ENCODE data around the gene STARD13. TPM values are rescaled to one million over a fixed set of nuclear protein-coding genes. Genes with fewer than 3 reads are reported as not detected.
A peak's percentile ranks its signal among the peaks of the same experiment; 100 is the strongest.
"Not testable (repeated sequence)": the region's sequence is repeated elsewhere in the genome, so short reads cannot be mapped to it uniquely, and the experiment has no call there.

STARD13 gene
- total and polyA plus RNA-seq, 4 donors, result 2.7 to 15.3 (median 5.7) TPM

DNA sequence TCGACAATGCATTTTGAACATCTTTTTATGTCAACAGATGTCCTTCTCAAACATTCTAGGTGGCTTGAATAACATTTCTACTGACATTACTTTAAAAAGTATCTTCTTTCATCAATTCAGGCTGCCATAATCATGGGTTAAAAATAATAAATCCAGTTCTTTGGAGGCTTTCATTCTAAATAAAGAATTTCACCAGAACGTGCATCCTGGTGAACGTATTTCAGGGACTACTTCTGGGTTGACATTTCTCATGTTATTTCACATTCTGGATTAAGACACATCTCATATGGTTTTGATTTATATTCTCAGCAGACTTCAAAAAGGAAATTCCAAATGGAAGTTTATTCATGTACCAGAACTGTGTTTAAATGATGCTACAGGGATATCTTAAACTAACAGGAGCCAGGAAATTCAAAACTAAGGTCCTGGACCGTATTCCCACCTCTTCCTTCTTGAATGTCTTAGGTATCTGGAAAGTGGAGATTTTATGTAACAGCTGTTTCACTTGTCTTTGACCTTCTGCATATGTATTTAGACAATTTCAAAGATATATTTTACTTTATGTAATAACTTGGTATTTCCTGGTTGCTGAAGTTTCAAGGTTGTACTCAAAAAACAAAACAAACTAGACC, 107.2 kb downstream of the STARD13 start (continued):
- TF ChIP-seq, protein P1, sequence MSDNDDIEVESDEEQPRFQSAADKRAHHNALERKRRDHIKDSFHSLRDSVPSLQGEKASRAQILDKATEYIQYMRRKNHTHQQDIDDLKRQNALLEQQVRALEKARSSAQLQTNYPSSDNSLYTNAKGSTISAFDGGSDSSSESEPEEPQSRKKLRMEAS (IDR thresholded peaks at IDR 0.05), result no peak
- no peak for TF ChIP-seq JUND (IDR thresholded peaks at IDR 0.05)
- TF ChIP-seq TAF1 (conservative IDR thresholded peaks at IDR 0.05), result no peak
- no peak for TF ChIP-seq FOXA1 (IDR thresholded peaks at IDR 0.05)
- TF ChIP-seq RXRA (IDR thresholded peaks at IDR 0.05), result no peak
- TF ChIP-seq HNF4A (conservative IDR thresholded peaks at IDR 0.05), result no peak

DNA sequence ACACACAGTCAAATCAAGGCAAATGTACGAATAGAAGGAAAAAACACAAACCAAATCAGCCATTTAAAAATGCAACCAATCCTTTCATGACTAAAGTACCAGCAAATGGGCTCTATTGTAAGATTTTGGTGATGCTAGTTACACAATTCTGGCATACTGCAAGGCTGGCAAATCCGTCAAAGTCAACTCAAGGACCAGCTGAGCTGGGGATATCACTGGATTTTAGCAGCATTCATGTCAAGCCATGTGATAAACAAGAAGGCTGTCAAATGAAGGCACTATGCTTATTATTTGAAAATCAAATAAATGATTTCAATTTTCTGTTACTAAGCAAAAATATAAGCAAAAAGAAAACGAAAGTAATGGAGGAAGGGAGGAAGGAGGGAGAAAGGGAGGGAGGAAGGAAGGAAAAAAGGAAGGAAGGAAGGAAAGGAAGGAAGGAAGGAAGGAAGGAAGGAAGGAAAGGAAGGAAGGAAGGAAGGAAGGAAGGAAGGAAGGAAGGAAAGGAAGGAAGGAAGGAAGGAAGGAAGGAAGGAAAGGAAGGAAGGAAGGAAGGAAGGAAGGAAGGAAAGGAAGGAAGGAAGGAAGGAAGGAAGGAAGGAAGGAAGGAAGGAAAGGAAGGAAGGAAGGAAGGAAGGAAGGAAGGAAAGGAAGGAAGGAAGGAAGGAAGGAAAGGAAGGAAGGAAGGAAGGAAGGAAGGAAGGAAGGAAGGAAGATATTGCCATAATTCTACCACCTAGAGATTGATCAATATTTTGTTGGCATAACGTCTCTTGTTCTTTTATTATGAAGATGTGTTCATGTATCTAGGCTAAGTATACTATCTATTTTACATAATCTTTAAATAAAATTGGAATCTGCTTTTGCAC, 108.0 kb downstream of the STARD13 start:
- not testable (repeated sequence) for H3K4me3 ChIP-seq (ENCODE audit: low read depth in 1 of 3, low read length in 3 of 3); H3K27me3 ChIP-seq (ENCODE audit: control insufficient read depth in 4 of 4, insufficient read depth in 4 of 4, low read length in 3 of 4); H3K36me3 ChIP-seq (ENCODE audit: control insufficient read depth in 4 of 4, insufficient read depth in 3 of 4, low read depth in 1 of 4, low read length in 3 of 4); H3K27ac ChIP-seq (ENCODE audit: low read depth in 1 of 2, low read length in 2 of 2); H3K9me3 ChIP-seq (ENCODE audit: control insufficient read depth in 4 of 4, low read length in 3 of 4); DNase-seq (ENCODE audit: low spot score); H3K9ac ChIP-seq (ENCODE audit: low read depth in 1 of 2, low read length in 2 of 2); H3K4me1 ChIP-seq (ENCODE audit: control insufficient read depth in 4 of 4, insufficient read depth in 4 of 4, low read length in 3 of 4)
- 79% methylated on average over 4 of the region's 4 CpGs for WGBS
- TF ChIP-seq, protein P1 (IDR thresholded peaks at IDR 0.05), result peak; percentile 31

DNA sequence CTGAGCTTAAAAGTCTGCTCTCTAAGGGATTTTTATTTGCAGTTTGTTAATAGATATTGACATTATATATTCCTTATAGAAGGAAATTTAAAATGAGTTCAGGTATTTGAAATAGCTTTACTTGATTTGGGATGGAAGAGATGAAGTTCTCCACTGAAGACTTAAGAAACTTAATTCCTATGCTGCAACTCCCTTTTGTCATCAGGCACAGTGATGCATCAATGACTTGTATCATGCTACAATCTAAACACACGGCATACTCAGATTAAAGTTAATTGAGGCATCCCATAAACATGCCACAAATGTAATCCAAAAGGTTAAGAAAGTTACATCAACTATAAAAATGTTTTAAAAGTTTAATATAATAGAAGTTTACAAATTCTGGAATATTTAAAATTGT, 109.0 kb downstream of the STARD13 start:
- H3K9ac ChIP-seq (ENCODE audit: low read depth in 1 of 2, low read length in 2 of 2), result no peak overlapping the region
- DNase-seq (ENCODE audit: low spot score), result no peak
- WGBS, result 91% methylated on average over 1 of the region's 1 CpG
- H3K36me3 ChIP-seq (ENCODE audit: control insufficient read depth in 4 of 4, insufficient read depth in 3 of 4, low read depth in 1 of 4, low read length in 3 of 4), result no peaks in the 10 kb centered on the region
- H3K9me3 ChIP-seq (ENCODE audit: control insufficient read depth in 4 of 4, low read length in 3 of 4), result no peaks in the 10 kb centered on the region
- no peaks in the 10 kb centered on the region for H3K27me3 ChIP-seq (ENCODE audit: control insufficient read depth in 4 of 4, insufficient read depth in 4 of 4, low read length in 3 of 4)
- TF ChIP-seq FOXA2 (IDR thresholded peaks at IDR 0.05) (no peak), JUND (IDR thresholded peaks at IDR 0.05) (no peak), NR2F2 (IDR thresholded peaks at IDR 0.05) (no peak), HNF4G (IDR thresholded peaks at IDR 0.05) (no peak), FOXA1 (IDR thresholded peaks at IDR 0.05) (no peak), RXRA (IDR thresholded peaks at IDR 0.05) (no peak), RAD21 (IDR thresholded peaks at IDR 0.05) (no peak), GABPA (IDR thresholded peaks at IDR 0.05 in 1 of 2, conservative IDR thresholded peaks at IDR 0.05 in 1 of 2) (no peak), EGR1 (IDR thresholded peaks at IDR 0.05; ENCODE audit: low read depth in 2 of 2) (no peak)
- TF ChIP-seq, protein P2, sequence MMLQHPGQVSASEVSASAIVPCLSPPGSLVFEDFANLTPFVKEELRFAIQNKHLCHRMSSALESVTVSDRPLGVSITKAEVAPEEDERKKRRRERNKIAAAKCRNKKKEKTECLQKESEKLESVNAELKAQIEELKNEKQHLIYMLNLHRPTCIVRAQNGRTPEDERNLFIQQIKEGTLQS (IDR thresholded peaks at IDR 0.05), result no peak
- TF ChIP-seq, protein P1 (IDR thresholded peaks at IDR 0.05), result no peak
- TF ChIP-seq, protein P3, sequence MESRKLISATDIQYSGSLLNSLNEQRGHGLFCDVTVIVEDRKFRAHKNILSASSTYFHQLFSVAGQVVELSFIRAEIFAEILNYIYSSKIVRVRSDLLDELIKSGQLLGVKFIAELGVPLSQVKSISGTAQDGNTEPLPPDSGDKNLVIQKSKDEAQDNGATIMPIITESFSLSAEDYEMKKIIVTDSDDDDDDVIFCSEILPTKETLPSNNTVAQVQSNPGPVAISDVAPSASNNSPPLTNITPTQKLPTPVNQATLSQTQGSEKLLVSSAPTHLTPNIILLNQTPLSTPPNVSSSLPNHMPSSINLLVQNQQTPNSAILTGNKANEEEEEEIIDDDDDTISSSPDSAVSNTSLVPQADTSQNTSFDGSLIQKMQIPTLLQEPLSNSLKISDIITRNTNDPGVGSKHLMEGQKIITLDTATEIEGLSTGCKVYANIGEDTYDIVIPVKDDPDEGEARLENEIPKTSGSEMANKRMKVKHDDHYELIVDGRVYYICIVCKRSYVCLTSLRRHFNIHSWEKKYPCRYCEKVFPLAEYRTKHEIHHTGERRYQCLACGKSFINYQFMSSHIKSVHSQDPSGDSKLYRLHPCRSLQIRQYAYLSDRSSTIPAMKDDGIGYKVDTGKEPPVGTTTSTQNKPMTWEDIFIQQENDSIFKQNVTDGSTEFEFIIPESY (IDR thresholded peaks at IDR 0.05), result no peak
- peaks cover 3 to 5% (median 4%) of the 10 kb centered on the region in 4 donors for H3K4me1 ChIP-seq (ENCODE audit: control insufficient read depth in 4 of 4, insufficient read depth in 4 of 4, low read length in 3 of 4)
- no peak overlapping the region for H3K4me3 ChIP-seq (ENCODE audit: low read depth in 1 of 3, low read length in 3 of 3)
- no peak overlapping the region for H3K27ac ChIP-seq (ENCODE audit: low read depth in 1 of 2, low read length in 2 of 2)

All from liver (tissue), 9 donors.